ENCODE data around the gene GLRX3. TPM values are rescaled to one million over a fixed set of nuclear protein-coding genes. Genes with fewer than 3 reads are reported as not detected.

GLRX3 gene
- total RNA-seq, 1 donor from 2014 or later, result 61.2 TPM

DNA sequence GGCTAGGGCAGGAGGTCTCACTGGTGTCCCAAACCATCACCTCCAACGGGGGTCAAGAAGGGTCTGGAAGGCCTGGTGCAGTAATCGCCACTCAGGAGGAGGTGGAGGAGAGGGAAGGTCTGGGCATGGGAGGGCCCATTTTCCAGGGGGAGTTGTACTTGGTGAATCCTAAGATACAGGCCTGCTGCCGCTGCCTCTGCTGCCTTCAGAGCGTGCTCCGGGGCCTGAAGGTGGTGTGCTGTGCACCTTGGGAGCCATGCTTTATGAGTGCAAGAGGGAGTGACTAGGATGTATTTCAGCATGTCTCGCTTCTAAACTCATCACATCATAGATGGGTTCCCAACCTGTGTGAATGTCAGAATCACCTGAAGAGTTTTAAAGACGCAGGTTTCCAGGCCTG lies 78.2 kb downstream of the GLRX3 start:
- Mint-ChIP-seq H3K4me1 (ENCODE audit: unreplicated experiment) (no peaks in the 10 kb centered on the region), H3K27me3 (ENCODE audit: unreplicated experiment) (no peaks in the 10 kb centered on the region)

GRCh38 chr10:130215151-130215930 lies 79.2 kb downstream of the GLRX3 start:
- Mint-ChIP-seq H3K27ac (ENCODE audit: unreplicated experiment) (no peak overlapping the region), H3K4me3 (ENCODE audit: unreplicated experiment) (no peak overlapping the region), H3K36me3 (ENCODE audit: unreplicated experiment) (peaks cover 2% of the 10 kb centered on the region), H3K9me3 (ENCODE audit: unreplicated experiment) (peaks cover 16% of the 10 kb centered on the region), H3K27me3 (ENCODE audit: unreplicated experiment) (no peaks in the 10 kb centered on the region), H3K4me1 (ENCODE audit: unreplicated experiment) (no peaks in the 10 kb centered on the region)
- no peak for TF ChIP-seq CTCF (IDR thresholded peaks at IDR 0.05)
- DNase-seq (ENCODE audit: extremely low spot score, unreplicated experiment), result no peak

More for the DNA sequence above, 78.2 kb downstream of the GLRX3 start:
- no peak for DNase-seq (ENCODE audit: extremely low spot score, unreplicated experiment)
- Mint-ChIP-seq H3K36me3 (ENCODE audit: unreplicated experiment) (no peaks in the 10 kb centered on the region), H3K4me3 (ENCODE audit: unreplicated experiment) (no peak overlapping the region), H3K27ac (ENCODE audit: unreplicated experiment) (no peak overlapping the region), H3K9me3 (ENCODE audit: unreplicated experiment) (peaks cover 11% of the 10 kb centered on the region)
- no peak for TF ChIP-seq CTCF (IDR thresholded peaks at IDR 0.05)

DNA sequence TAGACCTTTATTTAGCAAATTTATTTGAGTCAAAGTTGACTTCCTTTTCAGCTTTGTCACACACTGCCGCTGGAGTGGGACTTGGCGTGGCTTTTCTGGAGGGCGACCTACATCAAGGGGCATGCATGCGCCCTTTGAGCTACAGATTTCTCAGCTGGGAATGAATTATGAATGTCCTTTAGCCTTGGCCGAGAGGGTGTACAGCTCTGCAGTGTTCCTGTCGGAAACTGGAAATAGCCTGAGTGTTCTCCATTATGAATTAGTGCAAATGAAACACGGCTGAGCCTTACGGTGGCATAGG lies 79.7 kb downstream of the GLRX3 start:
- Mint-ChIP-seq H3K4me3 (ENCODE audit: unreplicated experiment) (no peak overlapping the region), H3K4me1 (ENCODE audit: unreplicated experiment) (no peaks in the 10 kb centered on the region), H3K27ac (ENCODE audit: unreplicated experiment) (no peak overlapping the region), H3K36me3 (ENCODE audit: unreplicated experiment) (peaks cover 2% of the 10 kb centered on the region), H3K9me3 (ENCODE audit: unreplicated experiment) (peaks cover 16% of the 10 kb centered on the region), H3K27me3 (ENCODE audit: unreplicated experiment) (no peaks in the 10 kb centered on the region)
- peak; percentile 68 for DNase-seq (ENCODE audit: extremely low spot score, unreplicated experiment)
- TF ChIP-seq CTCF (IDR thresholded peaks at IDR 0.05), result no peak

GRCh38 chr10:130218181-130218641 lies 82.0 kb downstream of the GLRX3 start:
- H3K36me3 Mint-ChIP-seq (ENCODE audit: unreplicated experiment), result peaks cover 2% of the 10 kb centered on the region
- no peaks in the 10 kb centered on the region for H3K4me1 Mint-ChIP-seq (ENCODE audit: unreplicated experiment)
- H3K9me3 Mint-ChIP-seq (ENCODE audit: unreplicated experiment), result peaks cover 28% of the 10 kb centered on the region
- H3K27ac Mint-ChIP-seq (ENCODE audit: unreplicated experiment), result no peak overlapping the region
- DNase-seq (ENCODE audit: extremely low spot score, unreplicated experiment), result peak; percentile 81
- H3K4me3 Mint-ChIP-seq (ENCODE audit: unreplicated experiment), result no peak overlapping the region
- H3K27me3 Mint-ChIP-seq (ENCODE audit: unreplicated experiment), result no peaks in the 10 kb centered on the region
- TF ChIP-seq CTCF (IDR thresholded peaks at IDR 0.05), result no peak

GRCh38 chr10:130218936-130219335 lies 82.7 kb downstream of the GLRX3 start:
- no peak for TF ChIP-seq CTCF (IDR thresholded peaks at IDR 0.05)
- Mint-ChIP-seq H3K4me1 (ENCODE audit: unreplicated experiment) (no peaks in the 10 kb centered on the region), H3K9me3 (ENCODE audit: unreplicated experiment) (peaks cover 30% of the 10 kb centered on the region), H3K4me3 (ENCODE audit: unreplicated experiment) (no peak overlapping the region), H3K27ac (ENCODE audit: unreplicated experiment) (no peak overlapping the region), H3K36me3 (ENCODE audit: unreplicated experiment) (peaks cover 2% of the 10 kb centered on the region), H3K27me3 (ENCODE audit: unreplicated experiment) (no peaks in the 10 kb centered on the region)
- peak; percentile 73 for DNase-seq (ENCODE audit: extremely low spot score, unreplicated experiment)

All from osteocyte (in vitro differentiated cells).